Endodermal cell (in vitro differentiated cells): ENCODE results near the gene CLOCK. TPM values are rescaled to one million over a fixed set of nuclear protein-coding genes. Genes with fewer than 3 reads are reported as not detected.

ENCODE experiments used
- DNase-seq: peaks from one replicate; pipeline ENCODE4 v3.0.0-alpha.2; 2017
- H3K27ac ChIP-seq: 2 replicates; pipeline ENCODE4 v1.5.1; 2013; ENCODE audit warnings: mild to moderate bottlenecking, low read depth, low read length, moderate library complexity
- H3K27me3 ChIP-seq: 2 replicates; pipeline ENCODE4 v1.6.1; 2013; ENCODE audit warnings: mild to moderate bottlenecking, low read length, moderate library complexity; ENCODE audit not compliant: insufficient read depth, control insufficient read depth, poor library complexity, severe bottlenecking
- H3K36me3 ChIP-seq: 2 replicates; pipeline ENCODE4 v1.7.0; 2013; ENCODE audit warnings: mild to moderate bottlenecking, low read length, moderate library complexity; ENCODE audit not compliant: control insufficient read depth, insufficient read depth
- H3K4me1 ChIP-seq: one replicate; pipeline ENCODE4 v1.7.0; 2013; ENCODE audit warnings: low read length; ENCODE audit not compliant: control insufficient read depth, insufficient read depth
- H3K4me3 ChIP-seq: 2 replicates; pipeline ENCODE4 v1.5.1; 2013; ENCODE audit warnings: mild to moderate bottlenecking, low read length, moderate library complexity
- H3K9ac ChIP-seq: 2 replicates; pipeline ENCODE4 v1.6.1; 2013; ENCODE audit warnings: mild to moderate bottlenecking, low read length, moderate library complexity; ENCODE audit not compliant: poor library complexity, severe bottlenecking; ENCODE audit errors: extremely low read depth
- H3K9me3 ChIP-seq: 2 replicates; pipeline ENCODE4 v1.6.1; 2013; ENCODE audit warnings: mild to moderate bottlenecking, low read length, moderate library complexity; ENCODE audit not compliant: control insufficient read depth
- H3K27ac Mint-ChIP-seq: 2 replicates; pipeline ENCODE4 v1.8.0; 2020; ENCODE audit warnings: mixed read lengths
- H3K27me3 Mint-ChIP-seq: 2 replicates; pipeline ENCODE4 v1.8.0; 2021; ENCODE audit warnings: mild to moderate bottlenecking, mixed read lengths; ENCODE audit not compliant: insufficient read depth
- H3K36me3 Mint-ChIP-seq: 2 replicates; pipeline ENCODE4 v1.8.0; 2020; ENCODE audit warnings: low read depth, mixed read lengths
- H3K4me1 Mint-ChIP-seq: 2 replicates; pipeline ENCODE4 v1.8.0; 2020; ENCODE audit warnings: mixed read lengths
- H3K4me3 Mint-ChIP-seq: 2 replicates; pipeline ENCODE4 v1.8.0; 2020; ENCODE audit warnings: mild to moderate bottlenecking, moderate library complexity, mixed read lengths
- H3K9me3 Mint-ChIP-seq: 2 replicates; pipeline ENCODE4 v1.8.0; 2020; ENCODE audit warnings: mild to moderate bottlenecking, mixed read lengths
- WGBS, 2 experiments: methylation state at CpG; one replicate each; pipeline versions ENCODE4 v1.1.5 to v1.1.7; 2013; ENCODE audit warnings: missing lambda C conversion rate in 2 of 2, mixed read lengths in 1 of 2; ENCODE audit not compliant: insufficient coverage in 1 of 2, insufficient read length in 1 of 2; 5-methylcytosine and 5-hydroxymethylcytosine counted together
- total RNA-seq, 2 donors: library from RNA; stranded (reverse); fragmentation: NEBNext Ultra II Directional in 1 of 2; extraction: Animal tissue kit (Norgen Biotek cat#: 25700) in 1 of 2; gene quantifications; 2 replicates in 1 of 2; 3 replicates in 1 of 2; pipeline ENCODE4 v1.2.1, GENCODE V29; 2021
- TF ChIP-seq, protein P1 (sequence below): fragments of 200-600 bp; sonication (generic); conservative IDR thresholded peaks from 2 replicates; pipeline ENCODE4 v1.5.0; 2021; ENCODE audit warnings: antibody characterized with exemption, mild to moderate bottlenecking

CLOCK gene
- total RNA-seq, 2 donors from 2014 or later: 22.9 to 25.1 TPM

DNA sequence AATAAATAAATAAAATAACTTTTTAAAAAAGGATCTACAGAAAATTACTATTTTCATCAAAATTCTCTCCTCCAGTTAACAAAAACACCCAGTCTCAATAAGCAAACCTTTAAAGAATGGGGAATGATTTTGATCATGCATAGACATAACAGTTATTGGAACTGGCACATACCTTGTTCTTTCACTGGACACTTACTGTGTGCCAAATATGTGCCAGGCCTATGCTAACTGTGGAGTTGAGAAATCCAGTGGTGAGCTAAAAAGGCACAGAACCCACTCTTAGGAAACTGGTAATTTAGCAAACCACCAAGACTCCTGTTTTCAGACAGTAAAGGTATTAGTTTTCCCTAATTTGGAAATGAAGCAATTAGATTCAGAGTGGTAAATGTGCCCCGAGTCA, 39.1 kb downstream of the CLOCK start:
- TF ChIP-seq, protein P1, sequence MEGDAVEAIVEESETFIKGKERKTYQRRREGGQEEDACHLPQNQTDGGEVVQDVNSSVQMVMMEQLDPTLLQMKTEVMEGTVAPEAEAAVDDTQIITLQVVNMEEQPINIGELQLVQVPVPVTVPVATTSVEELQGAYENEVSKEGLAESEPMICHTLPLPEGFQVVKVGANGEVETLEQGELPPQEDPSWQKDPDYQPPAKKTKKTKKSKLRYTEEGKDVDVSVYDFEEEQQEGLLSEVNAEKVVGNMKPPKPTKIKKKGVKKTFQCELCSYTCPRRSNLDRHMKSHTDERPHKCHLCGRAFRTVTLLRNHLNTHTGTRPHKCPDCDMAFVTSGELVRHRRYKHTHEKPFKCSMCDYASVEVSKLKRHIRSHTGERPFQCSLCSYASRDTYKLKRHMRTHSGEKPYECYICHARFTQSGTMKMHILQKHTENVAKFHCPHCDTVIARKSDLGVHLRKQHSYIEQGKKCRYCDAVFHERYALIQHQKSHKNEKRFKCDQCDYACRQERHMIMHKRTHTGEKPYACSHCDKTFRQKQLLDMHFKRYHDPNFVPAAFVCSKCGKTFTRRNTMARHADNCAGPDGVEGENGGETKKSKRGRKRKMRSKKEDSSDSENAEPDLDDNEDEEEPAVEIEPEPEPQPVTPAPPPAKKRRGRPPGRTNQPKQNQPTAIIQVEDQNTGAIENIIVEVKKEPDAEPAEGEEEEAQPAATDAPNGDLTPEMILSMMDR: no peak
- peaks cover 33% of the 10 kb centered on the region for H3K36me3 Mint-ChIP-seq

DNA sequence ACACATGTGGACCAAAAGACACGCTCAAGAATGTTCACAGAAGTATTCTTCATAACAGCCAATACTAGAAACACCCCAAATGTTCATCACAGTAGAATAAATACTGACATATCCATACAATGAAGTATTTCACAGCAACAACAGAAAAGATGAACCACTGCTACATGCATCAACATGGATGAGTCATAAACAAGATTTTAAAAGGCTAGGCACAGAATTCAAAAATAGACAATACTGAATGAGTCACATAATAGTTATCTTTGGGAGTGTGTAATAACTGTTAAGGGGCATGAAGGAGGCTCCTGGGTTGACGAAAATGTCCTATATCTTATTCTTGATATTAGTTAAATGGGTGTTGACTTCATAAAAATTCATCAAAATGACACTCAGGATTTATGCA, 43.5 kb downstream of the CLOCK start:
- DNase-seq: no peak
- H3K9me3 Mint-ChIP-seq: no peaks in the 10 kb centered on the region
- H3K27ac Mint-ChIP-seq: no peak overlapping the region
- TF ChIP-seq, protein P1: no peak
- no peak overlapping the region for H3K4me3 Mint-ChIP-seq
- Histone ChIP-seq H3K27me3 (no peaks in the 10 kb centered on the region), H3K27ac (no peak overlapping the region), H3K9me3 (peaks cover 5% of the 10 kb centered on the region), H3K36me3 (peaks cover 10% of the 10 kb centered on the region), H3K4me3 (no peak overlapping the region), H3K4me1 (peaks cover 5% of the 10 kb centered on the region), H3K9ac (no peak overlapping the region)
- 90 to 100% methylated on average over 1 to 2 of the region's 2 CpGs for WGBS, 2 experiments
- H3K36me3 Mint-ChIP-seq: peaks cover 31% of the 10 kb centered on the region
- H3K4me1 Mint-ChIP-seq: peaks cover 14% of the 10 kb centered on the region
- no peaks in the 10 kb centered on the region for H3K27me3 Mint-ChIP-seq

More for the DNA sequence above, 39.1 kb downstream of the CLOCK start:
- Mint-ChIP-seq H3K4me1 (peaks cover 8% of the 10 kb centered on the region), H3K27me3 (no peaks in the 10 kb centered on the region), H3K4me3 (no peak overlapping the region), H3K9me3 (no peaks in the 10 kb centered on the region), H3K27ac (no peak overlapping the region)
- H3K27ac ChIP-seq: no peak overlapping the region
- peaks cover 7% of the 10 kb centered on the region for H3K9me3 ChIP-seq
- H3K4me1 ChIP-seq: no peaks in the 10 kb centered on the region
- no peak overlapping the region for H3K4me3 ChIP-seq
- H3K27me3 ChIP-seq: no peaks in the 10 kb centered on the region
- no peak for DNase-seq
- H3K9ac ChIP-seq: no peak overlapping the region
- peaks cover 17% of the 10 kb centered on the region for H3K36me3 ChIP-seq
- 91% methylated on average over 1 of the region's 1 CpG; no CpG with 5 or more reads in 1 of the 2 experiments for WGBS, 2 experiments

DNA sequence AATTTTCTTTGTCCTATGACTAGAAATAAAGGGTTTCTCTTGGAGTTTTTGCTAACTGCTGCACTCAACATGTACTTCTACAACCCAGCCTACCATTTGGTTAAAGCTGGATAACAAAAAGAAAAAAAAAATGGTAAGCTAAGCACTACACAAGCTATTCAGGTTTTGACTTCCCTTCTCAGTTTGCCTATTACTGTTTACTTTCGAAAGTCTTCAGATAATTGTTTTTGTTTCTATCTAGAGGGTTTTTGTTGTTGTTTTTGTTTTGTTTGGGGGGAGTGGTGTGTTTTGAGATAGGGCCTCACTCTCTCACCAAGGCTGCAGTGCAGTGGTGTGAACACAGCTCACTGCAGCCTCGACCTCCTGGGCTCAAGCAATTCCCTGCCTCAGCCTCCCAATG, 46.6 kb downstream of the CLOCK start:
- WGBS, 2 experiments: 83 to 85% methylated on average over 1 to 2 of the region's 2 CpGs
- H3K36me3 ChIP-seq: no peaks in the 10 kb centered on the region
- H3K9ac ChIP-seq: no peak overlapping the region
- Mint-ChIP-seq H3K4me1 (peaks cover 14% of the 10 kb centered on the region), H3K4me3 (no peak overlapping the region), H3K36me3 (peaks cover 25% of the 10 kb centered on the region), H3K9me3 (peaks cover under 1% of the 10 kb centered on the region), H3K27ac (peak overlapping the region; percentile 1), H3K27me3 (no peaks in the 10 kb centered on the region)
- no peaks in the 10 kb centered on the region for H3K27me3 ChIP-seq
- H3K27ac ChIP-seq: no peak overlapping the region
- peaks cover 5% of the 10 kb centered on the region for H3K4me1 ChIP-seq
- no peak overlapping the region for H3K4me3 ChIP-seq
- TF ChIP-seq, protein P1: no peak
- peaks cover 3% of the 10 kb centered on the region for H3K9me3 ChIP-seq
- no peak for DNase-seq
